WTC11 (cell line): ENCODE data around the gene GPER1. TPM values are rescaled to one million over a fixed set of nuclear protein-coding genes. Genes with fewer than 3 reads are reported as not detected.

Source experiments
- ATAC-seq: fragments of 200-7000 bp; cut with Tn5 transposase; 2 replicates; pipeline ENCODE4 v1.10.0; 2021; ENCODE audit warnings: mild to moderate bottlenecking, moderate library complexity
- CTCF ChIA-PET: fragments of 300-600 bp; sonication (Branson Sonifier 250); formaldehyde crosslinking; loops from one replicate; lab custom pipeline; 2021; ENCODE audit warnings: antibody characterized with exemption; lab: Charles Lee
- POLR2A ChIA-PET: fragments of 350-600 bp; sonication (Branson Sonifier 250); formaldehyde crosslinking; loops from one replicate; lab custom pipeline; 2021; ENCODE audit warnings: antibody characterized with exemption; lab: Charles Lee
- DNase-seq: peaks from one replicate; pipeline ENCODE4 v3.0.0; 2021; ENCODE audit warnings: low spot score
- H3K27ac Mint-ChIP-seq: 2 replicates; pipeline ENCODE4 v1.8.0; 2021; ENCODE audit warnings: mixed read lengths
- H3K27me3 Mint-ChIP-seq: 2 replicates; pipeline ENCODE4 v1.8.0; 2021; ENCODE audit warnings: low read depth, mild to moderate bottlenecking, moderate library complexity, mixed read lengths
- H3K36me3 Mint-ChIP-seq: 2 replicates; pipeline ENCODE4 v1.8.0; 2021; ENCODE audit warnings: mixed read lengths
- H3K4me1 Mint-ChIP-seq: 2 replicates; pipeline ENCODE4 v1.8.0; 2022; ENCODE audit warnings: mixed read lengths
- H3K4me3 Mint-ChIP-seq: 2 replicates; pipeline ENCODE4 v1.8.0; 2021; ENCODE audit warnings: mild to moderate bottlenecking, moderate library complexity, mixed read lengths
- H3K9me3 Mint-ChIP-seq: 2 replicates; pipeline ENCODE4 v1.8.0; 2021; ENCODE audit warnings: mixed read lengths
- ATF3 ChIP-seq: sonication (generic); formaldehyde crosslinking; conservative IDR thresholded peaks from 2 replicates; pipeline ENCODE4 v1.8.1; 2022; ENCODE audit warnings: mild to moderate bottlenecking, missing genetic modification reagents
- CREM ChIP-seq: sonication (generic); formaldehyde crosslinking; IDR thresholded peaks from 2 replicates; pipeline ENCODE4 v1.8.1; 2022; ENCODE audit warnings: mild to moderate bottlenecking, missing genetic modification reagents, moderate library complexity
- ERG ChIP-seq: fragments of 250-450 bp; sonication (Bioruptor Pico); IDR thresholded peaks from 2 replicates; pipeline ENCODE4 v1.8.0; 2021; ENCODE audit warnings: mild to moderate bottlenecking
- IRF1 ChIP-seq: sonication (generic); formaldehyde crosslinking; IDR thresholded peaks from 2 replicates; pipeline ENCODE4 v1.8.0; 2023; ENCODE audit warnings: missing genetic modification reagents
- IRF2 ChIP-seq: sonication (generic); formaldehyde crosslinking; IDR thresholded peaks from 2 replicates; pipeline ENCODE4 v1.8.0; 2022; ENCODE audit warnings: low read depth, missing genetic modification reagents, borderline replicate concordance
- NFE2L1 ChIP-seq: sonication (generic); formaldehyde crosslinking; IDR thresholded peaks from 2 replicates; pipeline ENCODE4 v1.8.1; 2023; ENCODE audit warnings: missing genetic modification reagents
- NR1H2 ChIP-seq: sonication (generic); formaldehyde crosslinking; IDR thresholded peaks from 2 replicates; pipeline ENCODE4 v1.9.0; 2021; ENCODE audit warnings: mild to moderate bottlenecking, moderate library complexity, missing genetic modification reagents
- PRDM15 ChIP-seq: sonication (generic); formaldehyde crosslinking; IDR thresholded peaks from 2 replicates; pipeline ENCODE4 v1.8.0; 2022; ENCODE audit warnings: missing genetic modification reagents
- RELA ChIP-seq: sonication (generic); formaldehyde crosslinking; IDR thresholded peaks from 2 replicates; pipeline ENCODE4 v1.8.1; 2022; ENCODE audit warnings: missing genetic modification reagents, mild to moderate bottlenecking, borderline replicate concordance
- SP1 ChIP-seq: sonication (generic); formaldehyde crosslinking; conservative IDR thresholded peaks from 2 replicates; pipeline ENCODE4 v1.8.1; 2022; ENCODE audit warnings: missing genetic modification reagents
- total RNA-seq: library from RNA; stranded (reverse); gene quantifications from 3 replicates; pipeline ENCODE4 v1.2.3, GENCODE V29; 2021
- TF ChIP-seq, protein P1 (sequence below): sonication (generic); formaldehyde crosslinking; IDR thresholded peaks from 2 replicates; pipeline ENCODE4 v1.8.1; 2023; ENCODE audit warnings: mild to moderate bottlenecking, missing genetic modification reagents, moderate library complexity
- TF ChIP-seq, protein P2 (sequence below): sonication (generic); formaldehyde crosslinking; IDR thresholded peaks from 2 replicates; pipeline ENCODE4 v1.8.1; 2022; ENCODE audit warnings: low read depth, missing genetic modification reagents, borderline replicate concordance
- TF ChIP-seq, protein P3 (sequence below): sonication (generic); formaldehyde crosslinking; IDR thresholded peaks from 2 replicates; pipeline ENCODE4 v1.8.0; 2023; ENCODE audit warnings: missing genetic modification reagents, mild to moderate bottlenecking, borderline replicate concordance

The GPER1 gene
- total RNA-seq, 1 experiment from 2014 or later: 0.28 TPM

DNA sequence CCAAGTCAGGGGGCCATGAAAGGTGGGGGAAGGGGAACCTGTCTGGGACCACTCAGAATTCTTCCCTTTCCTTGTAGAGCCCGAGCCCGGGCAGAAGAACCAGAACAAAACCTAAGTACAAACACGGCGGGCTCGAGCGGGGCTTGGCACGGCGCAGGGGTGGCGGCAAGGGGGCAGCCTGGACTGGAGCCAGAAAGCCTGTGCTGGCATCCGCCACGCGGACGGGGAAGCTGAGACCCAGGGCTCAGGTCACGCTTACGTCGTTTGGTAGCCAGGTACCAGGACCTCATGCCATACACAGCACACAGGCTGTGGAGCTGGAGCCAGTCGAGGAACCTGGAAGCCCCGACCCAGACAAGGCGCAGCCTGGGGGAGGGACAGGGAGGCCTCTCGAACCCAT lies 6.6 kb upstream of the GPER1 start:
- Mint-ChIP-seq H3K4me3 (no peak overlapping the region), H3K27ac (no peak overlapping the region), H3K4me1 (no peaks in the 10 kb centered on the region), H3K27me3 (no peaks in the 10 kb centered on the region), H3K36me3 (no peaks in the 10 kb centered on the region), H3K9me3 (no peaks in the 10 kb centered on the region)
- DNase-seq (no peak), ATAC-seq (no peak)
- no peak for TF ChIP-seq CREM (CRISPR knock-in tag)
- TF ChIP-seq IRF1 (CRISPR knock-in tag): no peak
- no peak for TF ChIP-seq IRF2
- no peak for TF ChIP-seq NR1H2 (CRISPR knock-in tag)
- no peak for TF ChIP-seq PRDM15 (CRISPR knock-in tag)
- ChIA-PET POLR2A (no interaction called here), CTCF (interaction anchor here (0.8 to 1.1 kb wide), 2 partner anchors 15 to 88 kb away, joined by 3 to 4 read pairs; no protein-coding TSS in a partner anchor)

GRCh38 chr7:1081931-1082401 lies 5.9 kb upstream of the GPER1 start:
- TF ChIP-seq SP1: no peak
- no peak for TF ChIP-seq RELA (CRISPR knock-in tag)
- ChIA-PET POLR2A (no interaction called here), CTCF (interaction anchor here (1.1 to 1.4 kb wide), 2 partner anchors 16 to 42 kb away, joined by 3 read pairs; no protein-coding TSS in a partner anchor)
- H3K4me3 Mint-ChIP-seq: no peak overlapping the region
- no peaks in the 10 kb centered on the region for H3K27me3 Mint-ChIP-seq
- no peaks in the 10 kb centered on the region for H3K36me3 Mint-ChIP-seq
- DNase-seq: no peak
- peak overlapping the region; percentile 75 for H3K27ac Mint-ChIP-seq
- peaks cover under 1% of the 10 kb centered on the region for H3K4me1 Mint-ChIP-seq
- no peak for ATAC-seq
- no peaks in the 10 kb centered on the region for H3K9me3 Mint-ChIP-seq

DNA sequence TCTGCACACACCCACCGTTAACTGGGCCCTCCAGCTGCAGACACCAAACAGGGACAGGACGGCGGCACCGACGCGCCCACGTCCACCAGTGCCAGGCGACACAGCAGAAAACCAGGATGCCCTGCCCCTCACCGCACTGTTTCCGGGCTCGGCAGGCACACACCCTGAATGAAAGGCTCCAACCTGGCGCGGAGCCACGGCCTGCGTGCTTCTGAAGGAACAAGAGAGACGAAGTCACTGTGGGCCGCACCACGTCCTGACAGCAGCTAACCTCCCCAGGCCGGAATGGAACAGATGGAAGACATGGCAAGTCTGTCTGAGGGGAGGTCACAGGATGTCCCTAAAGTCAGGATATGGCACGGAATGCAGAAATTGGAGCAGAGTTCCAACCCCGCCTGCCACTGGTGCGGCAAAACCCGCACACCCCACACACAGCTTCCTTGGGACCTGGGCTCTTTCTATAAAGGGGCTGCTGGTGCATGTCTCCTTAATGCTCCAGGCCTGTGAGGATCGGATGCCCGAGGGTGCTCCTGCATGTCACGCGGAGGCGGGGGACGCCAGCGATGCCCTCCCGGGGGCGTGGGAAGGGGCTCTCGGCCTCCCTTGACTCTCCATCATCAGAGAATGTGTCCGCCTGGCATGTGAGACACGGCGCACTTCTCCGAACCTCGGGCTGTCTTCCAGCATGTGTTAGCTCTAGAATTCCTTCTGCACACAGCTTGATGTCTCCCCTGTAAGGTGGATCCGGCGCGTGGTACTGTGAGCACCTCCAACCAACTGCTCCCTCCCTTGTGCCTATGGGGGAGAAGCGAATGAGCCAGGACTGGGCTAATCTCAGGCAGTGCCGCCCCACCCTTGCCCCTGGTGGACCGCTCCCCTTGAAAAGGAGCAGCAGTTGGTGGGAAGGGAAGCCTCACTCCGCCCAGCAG lies 3.9 kb upstream of the GPER1 start:
- ChIA-PET CTCF (interaction anchor here (1.0 kb wide), 1 partner anchor 18 kb away, joined by 4 read pairs; no protein-coding TSS in a partner anchor), POLR2A (no interaction called here)
- H3K36me3 Mint-ChIP-seq: no peaks in the 10 kb centered on the region
- DNase-seq: no peak
- no peak for ATAC-seq
- no peaks in the 10 kb centered on the region for H3K9me3 Mint-ChIP-seq
- H3K4me3 Mint-ChIP-seq: no peak overlapping the region
- H3K4me1 Mint-ChIP-seq: peaks cover 19% of the 10 kb centered on the region
- no peaks in the 10 kb centered on the region for H3K27me3 Mint-ChIP-seq
- H3K27ac Mint-ChIP-seq: no peak overlapping the region
- TF ChIP-seq ERG (CRISPR knock-in tag) (no peak), NFE2L1 (CRISPR knock-in tag) (no peak), ATF3 (CRISPR knock-in tag) (no peak), RELA (CRISPR knock-in tag) (no peak), IRF1 (CRISPR knock-in tag) (no peak), CREM (CRISPR knock-in tag) (no peak)
- TF ChIP-seq, protein P1, sequence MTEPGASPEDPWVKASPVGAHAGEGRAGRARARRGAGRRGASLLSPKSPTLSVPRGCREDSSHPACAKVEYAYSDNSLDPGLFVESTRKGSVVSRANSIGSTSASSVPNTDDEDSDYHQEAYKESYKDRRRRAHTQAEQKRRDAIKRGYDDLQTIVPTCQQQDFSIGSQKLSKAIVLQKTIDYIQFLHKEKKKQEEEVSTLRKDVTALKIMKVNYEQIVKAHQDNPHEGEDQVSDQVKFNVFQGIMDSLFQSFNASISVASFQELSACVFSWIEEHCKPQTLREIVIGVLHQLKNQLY (CRISPR knock-in tag): no peak
- TF ChIP-seq, protein P2, sequence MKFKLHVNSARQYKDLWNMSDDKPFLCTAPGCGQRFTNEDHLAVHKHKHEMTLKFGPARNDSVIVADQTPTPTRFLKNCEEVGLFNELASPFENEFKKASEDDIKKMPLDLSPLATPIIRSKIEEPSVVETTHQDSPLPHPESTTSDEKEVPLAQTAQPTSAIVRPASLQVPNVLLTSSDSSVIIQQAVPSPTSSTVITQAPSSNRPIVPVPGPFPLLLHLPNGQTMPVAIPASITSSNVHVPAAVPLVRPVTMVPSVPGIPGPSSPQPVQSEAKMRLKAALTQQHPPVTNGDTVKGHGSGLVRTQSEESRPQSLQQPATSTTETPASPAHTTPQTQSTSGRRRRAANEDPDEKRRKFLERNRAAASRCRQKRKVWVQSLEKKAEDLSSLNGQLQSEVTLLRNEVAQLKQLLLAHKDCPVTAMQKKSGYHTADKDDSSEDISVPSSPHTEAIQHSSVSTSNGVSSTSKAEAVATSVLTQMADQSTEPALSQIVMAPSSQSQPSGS (CRISPR knock-in tag): no peak
- TF ChIP-seq, protein P3, sequence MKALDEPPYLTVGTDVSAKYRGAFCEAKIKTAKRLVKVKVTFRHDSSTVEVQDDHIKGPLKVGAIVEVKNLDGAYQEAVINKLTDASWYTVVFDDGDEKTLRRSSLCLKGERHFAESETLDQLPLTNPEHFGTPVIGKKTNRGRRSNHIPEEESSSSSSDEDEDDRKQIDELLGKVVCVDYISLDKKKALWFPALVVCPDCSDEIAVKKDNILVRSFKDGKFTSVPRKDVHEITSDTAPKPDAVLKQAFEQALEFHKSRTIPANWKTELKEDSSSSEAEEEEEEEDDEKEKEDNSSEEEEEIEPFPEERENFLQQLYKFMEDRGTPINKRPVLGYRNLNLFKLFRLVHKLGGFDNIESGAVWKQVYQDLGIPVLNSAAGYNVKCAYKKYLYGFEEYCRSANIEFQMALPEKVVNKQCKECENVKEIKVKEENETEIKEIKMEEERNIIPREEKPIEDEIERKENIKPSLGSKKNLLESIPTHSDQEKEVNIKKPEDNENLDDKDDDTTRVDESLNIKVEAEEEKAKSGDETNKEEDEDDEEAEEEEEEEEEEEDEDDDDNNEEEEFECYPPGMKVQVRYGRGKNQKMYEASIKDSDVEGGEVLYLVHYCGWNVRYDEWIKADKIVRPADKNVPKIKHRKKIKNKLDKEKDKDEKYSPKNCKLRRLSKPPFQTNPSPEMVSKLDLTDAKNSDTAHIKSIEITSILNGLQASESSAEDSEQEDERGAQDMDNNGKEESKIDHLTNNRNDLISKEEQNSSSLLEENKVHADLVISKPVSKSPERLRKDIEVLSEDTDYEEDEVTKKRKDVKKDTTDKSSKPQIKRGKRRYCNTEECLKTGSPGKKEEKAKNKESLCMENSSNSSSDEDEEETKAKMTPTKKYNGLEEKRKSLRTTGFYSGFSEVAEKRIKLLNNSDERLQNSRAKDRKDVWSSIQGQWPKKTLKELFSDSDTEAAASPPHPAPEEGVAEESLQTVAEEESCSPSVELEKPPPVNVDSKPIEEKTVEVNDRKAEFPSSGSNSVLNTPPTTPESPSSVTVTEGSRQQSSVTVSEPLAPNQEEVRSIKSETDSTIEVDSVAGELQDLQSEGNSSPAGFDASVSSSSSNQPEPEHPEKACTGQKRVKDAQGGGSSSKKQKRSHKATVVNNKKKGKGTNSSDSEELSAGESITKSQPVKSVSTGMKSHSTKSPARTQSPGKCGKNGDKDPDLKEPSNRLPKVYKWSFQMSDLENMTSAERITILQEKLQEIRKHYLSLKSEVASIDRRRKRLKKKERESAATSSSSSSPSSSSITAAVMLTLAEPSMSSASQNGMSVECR (CRISPR knock-in tag): no peak
